Neuronal stem cell (in vitro differentiated cells): ENCODE results near the gene USHBP1.
A peak's percentile ranks its signal among the peaks of the same experiment; 100 is the strongest.

Experiments
- DNase-seq: peaks from one replicate; pipeline ENCODE4 v3.0.0-alpha.2; 2013; ENCODE audit warnings: low spot score
- H2AFZ ChIP-seq: one replicate; pipeline ENCODE4 v1.6.1; 2013; ENCODE audit warnings: mild to moderate bottlenecking, low read length, inconsistent platforms
- H2AK5ac ChIP-seq: 2 replicates; pipeline ENCODE4 v1.6.1; 2013; ENCODE audit warnings: low read depth, mild to moderate bottlenecking, inconsistent platforms, low read length, moderate library complexity, mixed read lengths
- H2BK120ac ChIP-seq: 2 replicates; pipeline ENCODE4 v1.6.1; 2013; ENCODE audit warnings: low read depth, mild to moderate bottlenecking, inconsistent platforms, low read length, moderate library complexity, mixed read lengths
- H2BK12ac ChIP-seq: one replicate; pipeline ENCODE4 v1.6.1; 2013; ENCODE audit warnings: low read length, inconsistent platforms
- H2BK15ac ChIP-seq: 2 replicates; pipeline ENCODE4 v1.6.1; 2013; ENCODE audit warnings: mild to moderate bottlenecking, low read length, inconsistent platforms, mixed read lengths
- H2BK5ac ChIP-seq: one replicate; pipeline ENCODE4 v1.6.1; 2013; ENCODE audit warnings: inconsistent platforms, mild to moderate bottlenecking, low read length, moderate library complexity
- H3K14ac ChIP-seq: one replicate; pipeline ENCODE4 v1.6.1; 2013; ENCODE audit warnings: low read length, inconsistent platforms
- H3K18ac ChIP-seq: 2 replicates; pipeline ENCODE4 v1.6.1; 2013; ENCODE audit warnings: low read length, inconsistent platforms
- H3K23ac ChIP-seq: 2 replicates; pipeline ENCODE4 v1.6.1; 2013; ENCODE audit warnings: low read depth, mild to moderate bottlenecking, mixed read lengths, low read length, inconsistent platforms; ENCODE audit not compliant: poor library complexity
- H3K27ac ChIP-seq: replicated peaks from 3 replicates; pipeline ENCODE4 v1.5.1; 2013; ENCODE audit warnings: low read length, inconsistent platforms
- H3K27me3 ChIP-seq, 3 experiments: 2 replicates each; pipeline ENCODE4 v1.6.1; 2013; ENCODE audit warnings: low read length in 3 of 3, mild to moderate bottlenecking in 2 of 3, inconsistent platforms in 1 of 3, low read depth in 1 of 3, mixed read lengths in 1 of 3, moderate library complexity in 1 of 3; ENCODE audit not compliant: control insufficient read depth in 3 of 3, insufficient read depth in 3 of 3
- H3K36me3 ChIP-seq, 2 donors: replicated peaks in 1 of 2; 2 replicates each; pipeline ENCODE4 v1.6.1; 2013; ENCODE audit warnings: low read length in 2 of 2; ENCODE audit not compliant: control insufficient read depth in 2 of 2, insufficient read depth in 2 of 2
- H3K4ac ChIP-seq: 2 replicates; pipeline ENCODE4 v1.6.1; 2013; ENCODE audit warnings: inconsistent platforms, mild to moderate bottlenecking, low read length, moderate library complexity
- H3K4me1 ChIP-seq, 2 donors: 1 replicate in 1 of 2; 2 replicates in 1 of 2; pipeline ENCODE4 v1.6.1; 2013; ENCODE audit warnings: low read length in 2 of 2, low read depth in 1 of 2; ENCODE audit not compliant: control insufficient read depth in 2 of 2, insufficient read depth in 1 of 2
- H3K4me2 ChIP-seq: one replicate; pipeline ENCODE4 v1.6.1; 2013; ENCODE audit warnings: mild to moderate bottlenecking, low read length, inconsistent platforms; ENCODE audit not compliant: insufficient read depth, poor library complexity, severe bottlenecking
- H3K4me3 ChIP-seq, 2 donors: 2 replicates each; pipeline ENCODE4 v1.5.1; 2013; ENCODE audit warnings: low read length in 2 of 2, mild to moderate bottlenecking in 2 of 2, inconsistent platforms in 1 of 2, moderate library complexity in 1 of 2
- H3K79me1 ChIP-seq: one replicate; pipeline ENCODE4 v1.6.1; 2013; ENCODE audit warnings: low read depth, mild to moderate bottlenecking, inconsistent platforms, low read length, moderate library complexity
- H3K9ac ChIP-seq: one replicate; pipeline ENCODE4 v1.6.1; 2013; ENCODE audit warnings: mild to moderate bottlenecking, low read depth, low read length, inconsistent platforms; ENCODE audit not compliant: poor library complexity
- H3K9me3 ChIP-seq, 2 donors: replicated peaks in 1 of 2; 2 replicates each; pipeline versions ENCODE3 to v1.6.1; 2013; ENCODE audit warnings: low read length in 2 of 2, mild to moderate bottlenecking in 2 of 2, inconsistent platforms in 1 of 2, low read depth in 1 of 2, mixed read lengths in 1 of 2, moderate library complexity in 1 of 2; ENCODE audit not compliant: control insufficient read depth in 2 of 2, insufficient read depth in 1 of 2
- H4K8ac ChIP-seq: one replicate; pipeline ENCODE4 v1.6.1; 2013; ENCODE audit warnings: low read depth, mild to moderate bottlenecking, inconsistent platforms, low read length, moderate library complexity
- H4K91ac ChIP-seq: one replicate; pipeline ENCODE4 v1.6.1; 2013; ENCODE audit warnings: low read length, low read depth, mild to moderate bottlenecking, inconsistent platforms; ENCODE audit not compliant: poor library complexity
- WGBS, 2 donors: extraction: QIAGEN DNeasy Blood & Tissue Kit; methylation state at CpG; one replicate each; pipeline ENCODE4 v1.1.7; 2013; ENCODE audit warnings: missing lambda C conversion rate in 2 of 2, mixed read lengths in 1 of 2; ENCODE audit not compliant: insufficient read length in 2 of 2, insufficient replicate concordance in 1 of 2; ENCODE audit errors: extremely low coverage in 2 of 2; 5-methylcytosine and 5-hydroxymethylcytosine counted together

USHBP1 gene

DNA sequence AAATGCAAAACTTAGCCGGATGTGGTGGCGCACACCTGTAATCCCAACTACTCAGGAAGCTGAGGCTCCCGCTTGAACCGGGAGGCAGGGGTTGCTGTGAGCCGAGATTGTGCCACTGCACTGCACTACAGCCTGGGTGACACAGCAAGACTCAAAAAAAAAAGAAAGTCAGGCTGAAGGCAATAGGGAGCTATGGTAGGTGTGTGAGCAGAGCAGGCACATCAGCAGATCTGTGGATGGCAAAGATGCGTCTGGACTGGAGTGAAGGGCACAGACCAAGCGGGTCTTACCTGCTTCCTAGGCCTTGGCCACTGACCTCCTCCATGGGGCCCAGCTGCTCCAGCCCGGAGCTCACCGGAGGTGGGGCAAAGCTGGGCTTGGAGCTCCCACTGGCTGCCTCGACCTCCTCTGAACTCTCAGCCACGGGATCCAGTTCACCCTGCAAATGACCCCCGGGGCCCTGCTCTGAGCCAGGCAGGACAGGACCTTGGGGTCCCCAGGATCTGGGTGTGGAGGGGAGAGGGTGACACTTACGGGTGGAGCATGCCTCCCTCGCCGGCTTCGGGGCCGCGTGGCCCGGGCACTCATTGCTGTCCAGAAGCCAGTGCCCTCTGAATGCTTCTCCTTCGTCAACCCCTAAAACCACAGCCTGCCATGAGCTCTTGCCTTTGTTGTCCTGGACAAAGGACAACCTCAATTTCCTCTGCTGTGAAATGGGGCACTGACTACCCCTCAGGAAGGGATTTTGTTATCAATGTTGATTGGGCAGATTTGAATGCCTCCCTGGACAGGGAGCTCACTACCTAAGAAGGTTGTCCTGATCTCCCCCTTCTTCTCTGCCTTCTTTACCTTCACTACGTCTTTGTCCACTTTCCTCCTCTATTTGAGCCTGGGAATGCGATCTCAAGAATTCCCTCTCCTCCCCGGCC, 569 bp downstream of the USHBP1 start:
- H3K23ac ChIP-seq = peak overlapping the region; percentile 34
- H4K91ac ChIP-seq = no peak overlapping the region
- no peak overlapping the region for H3K4ac ChIP-seq
- H4K8ac ChIP-seq = peak overlapping the region; percentile 82
- peak overlapping the region; percentile 77 for H2BK5ac ChIP-seq
- WGBS, 2 donors = no CpG with 5 or more reads among the region's 23 CpGs
- peak overlapping the region; percentile 84 for H2AFZ ChIP-seq
- no peak for DNase-seq
- H3K27me3 ChIP-seq = peaks cover 0 to 2% (median 0%) of the 10 kb centered on the region in 3 experiments
- H3K79me1 ChIP-seq = peaks cover 4% of the 10 kb centered on the region
- H2BK15ac ChIP-seq = peak overlapping the region; percentile 79
- H3K36me3 ChIP-seq = peaks cover under 1 to 5% of the 10 kb centered on the region in 2 donors
- peak overlapping the region; percentile 64 for H3K18ac ChIP-seq
- no peak overlapping the region for H2BK120ac ChIP-seq
- no peak overlapping the region for H3K14ac ChIP-seq
- peaks cover 4 to 10% of the 10 kb centered on the region in 2 donors for H3K4me1 ChIP-seq
- H3K27ac ChIP-seq = no peak overlapping the region
- H3K9ac ChIP-seq = no peak overlapping the region
- peaks cover 0 to 13% of the 10 kb centered on the region in 2 donors for H3K9me3 ChIP-seq
- peak overlapping the region; percentile 49 for H2BK12ac ChIP-seq
- no peak overlapping the region for H3K4me3 ChIP-seq
- no peak overlapping the region for H3K4me2 ChIP-seq
- peak overlapping the region; percentile 96 for H2AK5ac ChIP-seq

GRCh38 chr19:17262557-17262956, 2.0 kb downstream of the USHBP1 start:
- peak overlapping the region; percentile 89 for H3K4ac ChIP-seq
- peak overlapping the region; percentile 48 for H3K18ac ChIP-seq
- H2BK5ac ChIP-seq = peak overlapping the region; percentile 82
- no peak overlapping the region for H3K23ac ChIP-seq
- H3K4me1 ChIP-seq = peaks cover 0 to 10% of the 10 kb centered on the region in 2 donors
- no peak for DNase-seq
- no peak overlapping the region for H2BK12ac ChIP-seq
- no peak overlapping the region for H3K4me3 ChIP-seq
- H3K9ac ChIP-seq = peak overlapping the region; percentile 60
- H3K14ac ChIP-seq = peak overlapping the region; percentile 31
- H4K91ac ChIP-seq = no peak overlapping the region
- H2AFZ ChIP-seq = peak overlapping the region; percentile 74
- H3K27ac ChIP-seq = no peak overlapping the region
- no peaks in the 10 kb centered on the region for H3K79me1 ChIP-seq
- H3K27me3 ChIP-seq = peaks cover 0 to 2% (median 0%) of the 10 kb centered on the region in 3 experiments
- no peak overlapping the region for H3K4me2 ChIP-seq
- no peak overlapping the region for H4K8ac ChIP-seq
- no peak overlapping the region for H2BK15ac ChIP-seq
- peaks cover 0 to 19% of the 10 kb centered on the region in 2 donors for H3K9me3 ChIP-seq
- H2AK5ac ChIP-seq = peak overlapping the region; percentile 94
- no CpG with 5 or more reads among the region's 16 CpGs for WGBS, 2 donors
- H2BK120ac ChIP-seq = no peak overlapping the region
- H3K36me3 ChIP-seq = no peaks in the 10 kb centered on the region

DNA sequence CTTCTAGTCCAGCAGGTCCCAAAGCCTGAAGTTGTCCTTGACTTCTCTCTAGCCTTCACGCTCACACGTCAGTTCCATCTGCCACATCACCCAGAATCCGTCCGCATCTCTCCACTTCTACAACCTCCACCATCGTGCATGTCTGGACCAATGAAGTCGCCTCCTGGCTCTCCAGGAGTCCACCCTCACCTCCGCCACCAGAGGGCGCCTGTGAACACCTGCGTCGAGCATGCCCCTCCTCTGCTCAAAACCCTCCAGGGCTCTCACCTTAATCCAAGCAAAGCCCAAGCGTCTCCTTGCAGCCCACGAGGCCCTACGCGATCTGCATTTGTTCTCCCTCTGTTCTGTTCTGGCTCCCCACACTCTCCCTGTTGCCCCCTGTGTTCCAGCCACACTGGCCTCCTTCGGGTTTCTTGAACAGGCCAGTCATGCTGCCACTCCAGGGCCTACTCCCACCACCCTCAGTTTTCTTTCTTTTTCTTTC, 3.7 kb downstream of the USHBP1 start:
- Histone ChIP-seq H2BK120ac (no peak overlapping the region), H3K4me1 (peaks cover 0 to 10% of the 10 kb centered on the region in 2 donors), H3K4me3 (no peak overlapping the region), H3K27me3 (peaks cover 0 to 2% (median 0%) of the 10 kb centered on the region in 3 experiments), H2BK5ac (no peak overlapping the region), H3K4me2 (no peak overlapping the region), H3K14ac (no peak overlapping the region), H4K8ac (no peak overlapping the region), H3K36me3 (no peaks in the 10 kb centered on the region), H3K18ac (no peak overlapping the region), H3K4ac (no peak overlapping the region), H4K91ac (no peak overlapping the region), H3K9ac (no peak overlapping the region), H3K27ac (no peak overlapping the region), H2AK5ac (no peak overlapping the region), H2BK15ac (no peak overlapping the region), H3K9me3 (peaks cover 0 to 19% of the 10 kb centered on the region in 2 donors), H2AFZ (peak overlapping the region; percentile 91), H3K79me1 (no peaks in the 10 kb centered on the region), H2BK12ac (no peak overlapping the region), H3K23ac (no peak overlapping the region)
- DNase-seq = peak; percentile 58
- WGBS, 2 donors = no CpG with 5 or more reads among the region's 15 CpGs

DNA sequence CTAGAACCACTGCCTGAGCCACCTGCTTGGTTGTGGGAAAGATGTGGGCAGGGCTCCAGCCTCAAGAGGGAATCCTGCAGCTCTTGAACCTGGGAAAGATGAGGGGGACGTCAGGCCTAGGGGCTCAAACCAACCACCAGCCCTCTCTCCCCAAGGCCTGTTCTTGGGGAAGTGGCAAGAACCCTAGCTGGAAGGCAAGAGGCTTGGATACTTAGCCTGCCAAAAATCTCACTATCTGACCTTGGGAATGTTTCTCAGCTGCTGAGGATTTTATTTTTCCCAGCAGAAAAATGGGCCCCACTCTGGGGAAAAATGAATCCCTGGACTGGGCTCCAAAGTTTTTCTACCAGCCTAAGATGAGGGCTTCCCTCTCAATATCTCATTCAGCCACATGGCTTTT, 4.6 kb downstream of the USHBP1 start:
- Histone ChIP-seq H2AFZ (no peak overlapping the region), H3K4me2 (no peak overlapping the region), H4K91ac (no peak overlapping the region), H3K4ac (no peak overlapping the region), H3K18ac (no peak overlapping the region), H3K36me3 (no peaks in the 10 kb centered on the region), H3K9ac (no peak overlapping the region), H2BK12ac (no peak overlapping the region), H2BK5ac (no peak overlapping the region), H3K79me1 (no peaks in the 10 kb centered on the region), H3K4me3 (no peak overlapping the region), H2BK15ac (no peak overlapping the region), H2BK120ac (no peak overlapping the region), H4K8ac (no peak overlapping the region), H2AK5ac (no peak overlapping the region), H3K27ac (no peak overlapping the region), H3K23ac (no peak overlapping the region), H3K27me3 (peaks cover 0 to 2% (median 0%) of the 10 kb centered on the region in 3 experiments), H3K14ac (no peak overlapping the region), H3K9me3 (peaks cover 0 to 19% of the 10 kb centered on the region in 2 donors), H3K4me1 (peaks cover 0 to 9% of the 10 kb centered on the region in 2 donors)
- no CpG with 5 or more reads among the region's 1 CpG for WGBS, 2 donors
- DNase-seq = no peak
